Measurements from ENCODE around the gene BAIAP2L2.
"Not testable (repeated sequence)": the region's sequence is repeated elsewhere in the genome, so short reads cannot be mapped to it uniquely, and the experiment has no call there.

BAIAP2L2 gene

DNA sequence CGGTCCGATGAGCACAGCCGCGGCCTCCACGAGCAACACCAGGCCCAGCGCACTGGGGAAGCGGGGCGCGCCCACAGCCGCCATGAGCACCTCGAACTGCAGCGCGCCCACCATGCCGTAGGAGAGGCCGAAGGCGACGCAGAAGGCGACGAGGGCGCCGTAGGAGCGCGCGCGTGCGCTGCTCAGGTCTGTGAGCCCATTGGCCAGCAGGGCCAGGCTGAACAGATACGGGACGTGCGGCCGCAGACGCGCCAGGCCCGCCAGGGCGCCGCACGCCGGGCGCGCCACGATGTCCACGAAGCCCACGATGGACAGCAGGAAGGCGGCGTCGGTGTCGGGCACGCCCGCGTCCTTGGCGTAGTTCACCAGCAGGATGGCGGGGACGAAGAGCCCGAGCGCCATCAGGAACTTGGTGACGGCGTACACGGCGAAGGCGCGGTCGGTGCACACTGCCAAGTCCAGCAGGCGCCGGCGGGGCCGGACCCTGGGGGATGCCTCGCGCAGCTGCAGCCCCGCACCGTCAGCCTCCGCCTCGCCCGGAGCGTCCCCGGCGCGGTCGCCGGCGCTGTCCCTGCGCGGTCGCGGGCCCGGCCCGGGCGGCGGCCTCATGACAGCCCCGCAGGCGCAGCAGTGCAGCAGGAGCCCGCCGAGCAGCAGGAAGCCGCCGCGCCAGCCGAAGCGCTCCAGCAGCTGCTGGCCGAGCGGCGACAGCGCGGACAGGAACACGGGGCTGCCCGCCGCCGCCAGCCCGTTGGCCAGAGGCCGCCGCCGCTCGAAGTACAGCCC, 29.4 kb downstream of the BAIAP2L2 start:
- DNase-seq, result peak; percentile 86

GRCh38 chr22:38080474-38080849, 30.0 kb downstream of the BAIAP2L2 start:
- no peak for DNase-seq

DNA sequence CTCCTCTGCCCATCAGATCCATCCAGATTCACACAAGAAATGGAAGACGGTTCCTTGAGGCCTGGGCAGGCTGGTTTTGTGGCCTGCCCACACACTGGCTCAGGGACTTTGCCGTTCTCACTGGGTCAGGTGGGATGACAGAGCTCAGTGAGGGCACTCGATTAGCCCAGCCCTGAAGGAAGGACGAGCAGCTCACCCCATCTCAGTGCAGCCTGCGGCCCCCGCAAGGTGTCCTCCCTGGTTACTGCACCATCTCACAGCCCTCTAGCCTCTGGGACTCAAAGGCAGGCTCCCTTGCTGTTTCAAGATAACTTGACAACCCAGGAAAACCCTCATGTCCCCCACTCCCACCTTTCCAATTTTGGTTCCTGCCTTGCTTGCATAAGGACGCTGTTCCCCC, 30.7 kb downstream of the BAIAP2L2 start:
- no peak for DNase-seq

DNA sequence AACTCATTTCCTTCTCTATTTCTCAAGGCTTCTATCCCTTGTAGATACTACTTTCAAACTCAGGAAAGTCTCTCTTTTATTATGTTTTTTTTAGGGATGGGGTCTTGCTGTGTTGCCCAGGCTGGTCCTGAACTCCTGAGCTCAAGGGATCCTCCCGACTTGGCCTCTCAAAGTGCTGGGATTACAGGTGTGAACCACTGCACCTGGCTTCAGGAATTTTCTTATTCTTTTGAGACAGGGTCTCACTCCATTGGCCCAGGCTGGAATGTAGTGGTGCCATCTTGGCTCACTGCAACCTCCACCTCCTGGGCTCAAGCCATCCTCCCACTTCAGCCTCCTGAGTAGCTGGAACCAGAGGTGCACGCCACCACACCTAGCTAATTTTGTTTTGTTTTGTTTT, 31.3 kb downstream of the BAIAP2L2 start:
- not testable (repeated sequence) for DNase-seq

- no peak for DNase-seq
Observed at GRCh38 chr22:38078046-38078840, 32.2 kb downstream of the BAIAP2L2 start.

DNA sequence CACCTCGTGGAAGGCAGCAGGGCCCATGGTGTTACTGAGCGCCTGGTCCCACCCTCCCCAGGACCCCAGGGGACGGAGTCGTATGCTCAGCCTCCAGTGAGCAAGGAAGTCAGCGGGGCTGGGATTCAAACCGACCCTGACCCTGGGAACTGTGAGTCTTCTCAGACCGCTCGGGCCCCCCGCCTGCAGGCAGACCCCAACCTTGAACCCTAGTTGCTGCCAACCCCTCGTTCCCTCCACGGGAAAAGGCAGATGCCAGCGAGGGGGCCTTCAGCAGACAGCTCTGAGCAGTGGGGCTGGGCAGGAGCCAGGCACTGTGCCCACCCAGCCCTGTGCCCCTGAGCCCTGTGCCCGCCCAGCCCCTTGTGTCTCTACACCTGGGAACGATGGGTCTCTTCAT, 32.9 kb downstream of the BAIAP2L2 start:
- DNase-seq, result no peak

DNA sequence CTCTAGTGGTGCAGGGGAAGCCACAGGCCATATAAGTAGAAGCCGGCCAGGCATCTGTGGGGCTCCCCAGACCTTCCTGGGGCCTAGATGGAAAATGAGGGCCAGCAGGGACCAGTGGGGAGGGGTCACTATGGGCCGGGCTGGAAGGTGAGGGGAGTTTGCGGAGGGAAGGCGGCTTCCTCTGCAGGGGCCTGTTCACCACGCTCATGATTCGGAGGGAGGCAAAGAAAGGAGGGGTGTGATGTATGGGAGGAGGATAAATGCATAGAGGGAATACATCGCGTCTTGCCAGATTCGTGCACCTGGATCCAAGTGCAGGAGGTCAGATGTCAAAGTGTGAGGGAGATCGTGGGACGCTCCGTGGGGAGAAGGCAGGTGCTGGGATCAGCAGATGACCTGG, 33.4 kb downstream of the BAIAP2L2 start:
- DNase-seq, result no peak

DNA sequence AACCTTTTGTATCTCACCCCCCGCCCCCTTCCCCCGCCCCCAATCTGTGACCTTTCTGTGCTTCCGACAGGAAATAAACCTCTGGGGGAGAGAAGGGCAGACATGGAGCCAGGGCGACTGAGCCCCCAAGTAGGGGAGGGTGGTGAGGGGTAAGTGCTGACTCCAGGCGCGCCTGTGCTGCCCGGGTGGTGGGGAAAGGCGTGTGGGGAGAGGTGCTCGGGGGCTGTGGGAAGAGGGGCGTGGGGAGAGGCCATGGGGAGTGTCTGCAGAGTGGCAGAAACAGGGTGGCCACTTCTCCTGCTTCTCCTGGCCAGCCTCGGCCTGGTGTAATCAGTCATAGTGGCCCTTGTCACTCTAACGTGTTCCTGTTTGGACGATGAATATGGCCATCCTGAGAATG, 34.5 kb downstream of the BAIAP2L2 start:
- no peak for DNase-seq

DNA sequence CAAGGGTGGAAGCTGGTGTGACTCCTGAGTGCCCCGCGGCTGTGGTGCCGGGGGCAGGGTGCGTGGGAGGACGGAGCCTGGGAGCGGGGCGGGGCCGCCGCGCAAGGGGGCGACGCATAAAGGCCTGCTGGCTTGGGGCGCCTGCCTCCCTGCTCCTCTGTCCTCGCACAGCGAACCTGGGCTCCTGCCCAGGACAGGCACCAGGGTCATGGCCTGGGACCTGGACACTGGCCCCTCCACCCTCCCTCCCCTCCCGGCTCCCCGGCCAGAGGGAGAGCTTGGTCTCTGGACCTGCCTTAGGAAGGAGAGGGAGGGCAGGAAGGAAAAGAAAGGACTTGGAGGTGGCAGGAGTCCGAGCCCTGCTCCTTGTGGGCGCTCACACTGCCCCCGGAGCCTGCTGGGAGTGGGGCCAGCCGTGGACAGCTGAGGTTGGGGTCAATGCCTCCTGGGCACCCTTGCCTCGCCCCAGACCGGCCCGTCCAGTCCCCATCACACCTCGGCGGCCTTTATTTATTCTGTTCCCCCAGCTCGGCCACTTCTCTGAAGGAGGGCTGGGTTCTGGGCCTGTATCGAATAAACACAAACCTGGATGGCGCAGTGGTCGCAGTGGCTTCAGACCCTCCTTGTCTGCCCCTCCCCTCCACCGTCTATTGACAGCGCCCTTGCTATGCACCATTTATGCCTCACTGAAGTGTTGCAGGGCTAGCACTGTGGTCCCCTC, 35.2 kb downstream of the BAIAP2L2 start:
- no peak for DNase-seq

DNA sequence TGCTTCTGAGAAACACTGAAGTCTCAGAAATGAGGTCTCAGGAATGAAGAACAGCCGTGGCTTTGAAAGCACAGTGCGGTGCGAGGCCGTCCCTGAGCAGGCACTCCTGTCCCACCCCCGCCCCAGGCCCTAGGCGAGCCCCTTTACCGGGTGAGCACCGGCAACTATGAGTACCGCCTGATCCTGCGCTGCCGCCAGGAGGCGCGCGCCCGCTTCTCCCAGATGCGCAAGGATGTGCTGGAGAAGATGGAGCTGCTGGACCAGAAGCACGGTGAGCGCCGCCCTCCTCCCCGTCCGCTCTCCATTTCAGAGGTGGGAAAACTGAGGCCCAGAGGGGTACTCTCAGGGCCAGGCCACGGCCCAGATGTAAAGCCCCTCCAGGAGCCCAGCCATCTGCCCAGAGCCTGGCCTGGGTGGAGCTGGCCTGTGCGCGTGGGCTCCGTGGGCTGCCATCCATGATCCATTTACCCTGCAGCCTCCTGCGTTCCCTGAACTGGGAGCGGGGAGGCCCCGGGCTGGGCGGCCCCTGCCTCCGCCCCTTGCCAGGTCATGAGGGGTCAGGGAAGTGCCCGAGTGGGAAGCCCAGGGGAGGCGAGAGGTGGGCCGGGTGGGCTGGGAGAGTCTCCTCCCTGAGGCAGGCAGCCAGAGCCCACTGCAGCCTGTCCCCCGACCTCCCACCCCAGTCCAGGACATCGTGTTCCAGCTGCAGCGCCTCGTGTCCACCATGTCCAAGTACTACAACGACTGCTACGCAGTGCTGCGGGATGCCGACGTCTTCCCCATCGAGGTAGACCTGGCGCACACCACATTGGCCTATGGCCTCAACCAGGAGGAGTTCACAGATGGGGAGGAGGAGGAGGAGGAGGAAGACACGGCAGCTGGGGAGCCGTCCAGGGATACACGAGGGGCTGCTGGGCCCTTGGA, 36.0 kb downstream of the BAIAP2L2 start:
- DNase-seq, result peak; percentile 55

GRCh38 chr22:38073150-38074130, 37.0 kb downstream of the BAIAP2L2 start:
- DNase-seq, result no peak

- no peak for DNase-seq
Observed at GRCh38 chr22:38072322-38073149, 37.9 kb downstream of the BAIAP2L2 start.

DNA sequence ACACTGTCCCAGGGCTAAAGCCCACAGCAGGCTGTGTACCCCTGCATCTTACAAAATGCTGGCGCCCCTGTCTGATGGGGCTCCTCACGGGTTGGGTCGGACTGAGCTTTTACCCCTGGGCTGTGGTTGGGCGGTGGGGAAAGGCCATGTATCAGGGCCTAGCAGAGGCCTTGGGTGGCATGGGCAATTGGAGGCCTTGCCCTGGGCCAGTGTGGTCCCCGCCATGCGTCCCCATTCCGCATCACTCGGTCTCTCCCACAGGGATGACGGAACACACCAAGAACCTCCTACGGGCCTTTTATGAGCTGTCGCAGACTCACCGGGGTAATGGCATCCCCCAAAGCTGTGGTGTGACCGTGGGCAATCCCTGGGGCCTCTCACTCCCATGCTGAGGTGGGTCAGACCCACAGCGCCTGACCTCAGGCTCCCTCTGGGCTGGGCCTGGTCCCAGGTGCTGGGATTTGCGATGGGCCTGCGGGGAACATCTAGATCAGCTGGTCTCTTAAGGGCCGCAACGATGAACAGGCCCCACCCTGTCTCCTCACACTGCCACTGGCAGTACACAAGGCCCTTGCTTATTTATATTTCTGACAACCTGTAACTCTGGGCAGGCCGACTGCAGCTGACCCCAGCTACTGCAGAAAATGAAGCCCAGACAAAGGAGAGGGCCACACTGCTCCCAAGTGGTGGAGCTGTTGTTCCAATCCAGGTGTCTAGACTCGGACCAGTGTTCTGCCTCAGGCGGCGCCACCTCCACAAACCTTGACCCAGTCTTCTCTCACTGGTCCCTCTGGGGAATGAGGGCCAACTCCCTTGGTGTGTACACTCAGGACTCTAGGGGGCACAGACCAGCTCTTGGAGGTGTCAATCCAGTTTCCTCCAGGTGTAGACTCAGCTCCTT, 38.8 kb downstream of the BAIAP2L2 start:
- DNase-seq, result no peak

GRCh38 chr22:38070250-38070921, 40.1 kb downstream of the BAIAP2L2 start:
- peak; percentile 35 for DNase-seq

- peak; percentile 65 for DNase-seq
Observed at GRCh38 chr22:38069372-38070249, 40.9 kb downstream of the BAIAP2L2 start.

DNA sequence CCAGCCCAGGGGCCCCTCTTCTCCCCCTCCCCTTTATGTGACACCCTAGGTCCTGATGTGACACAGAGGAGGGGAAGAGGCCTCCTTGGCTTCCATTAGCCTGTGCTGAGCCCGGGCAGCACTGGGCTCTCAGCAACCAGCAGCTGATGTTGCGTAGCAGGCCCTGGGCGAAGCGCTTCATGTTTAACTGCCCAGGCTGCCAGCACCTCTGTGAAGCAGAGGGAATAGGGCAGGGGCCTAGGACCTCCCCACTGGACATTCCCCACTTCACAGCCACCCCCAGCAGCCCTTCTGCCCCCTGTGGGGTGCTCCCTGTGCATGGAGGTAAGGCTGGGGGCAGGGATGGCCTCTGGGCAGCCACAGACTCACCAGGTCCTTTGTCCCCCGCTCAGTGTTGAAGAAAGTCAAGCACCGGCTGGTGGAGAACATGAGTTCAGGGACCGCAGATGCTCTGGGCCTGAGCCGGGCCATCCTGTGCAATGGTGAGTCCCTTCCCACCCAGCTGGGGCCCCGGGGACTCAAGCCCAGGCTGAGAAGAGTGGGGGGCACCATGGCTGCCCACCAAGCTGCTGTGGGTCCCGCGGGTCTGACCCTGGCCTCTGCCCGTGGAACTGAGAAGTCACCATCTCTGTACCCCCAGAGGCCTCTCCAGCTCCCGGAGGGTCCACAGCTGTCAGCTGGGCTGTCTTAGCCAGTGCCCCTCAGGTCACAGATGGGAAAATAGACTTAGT, 41.7 kb downstream of the BAIAP2L2 start:
- no peak for DNase-seq

All from retina (tissue), 1 donor.